HG02623 (cell line): ENCODE measurements around the gene FAM107B.
A peak's percentile ranks its signal among the peaks of the same experiment; 100 is the strongest.
"Not testable (repeated sequence)": the region's sequence is repeated elsewhere in the genome, so short reads cannot be mapped to it uniquely, and the experiment has no call there.

Source experiments
- ATAC-seq: cut with Tn5 transposase; IDR thresholded peaks from one replicate; pipeline ENCODE4 v1.9.1; 2021; ENCODE audit warnings: moderate library complexity; ENCODE audit not compliant: unreplicated experiment

The FAM107B gene

DNA sequence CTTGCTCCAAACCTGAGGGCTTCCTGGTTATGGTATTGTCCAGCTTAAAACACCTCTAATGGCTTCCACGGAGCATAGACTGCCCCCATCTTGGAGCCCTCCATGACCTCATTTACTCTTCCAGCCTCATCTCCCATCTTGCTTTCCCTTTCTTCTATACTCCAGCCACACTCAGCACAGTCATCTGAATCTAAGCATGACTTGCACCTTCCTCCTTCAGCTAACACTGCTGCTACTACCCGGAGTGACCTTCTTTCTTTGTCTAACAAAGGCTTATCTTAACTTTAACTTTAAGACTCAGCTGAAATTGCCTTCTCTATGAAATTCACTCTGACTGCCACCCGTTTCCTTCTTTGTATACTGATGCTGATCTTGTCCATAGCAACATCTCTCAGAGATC lies 135.1 kb downstream of the FAM107B start:
- ATAC-seq = no peak

- ATAC-seq = no peak
These were observed 139.5 kb downstream of the FAM107B start for GRCh38 chr10:14635043-14635710.

DNA sequence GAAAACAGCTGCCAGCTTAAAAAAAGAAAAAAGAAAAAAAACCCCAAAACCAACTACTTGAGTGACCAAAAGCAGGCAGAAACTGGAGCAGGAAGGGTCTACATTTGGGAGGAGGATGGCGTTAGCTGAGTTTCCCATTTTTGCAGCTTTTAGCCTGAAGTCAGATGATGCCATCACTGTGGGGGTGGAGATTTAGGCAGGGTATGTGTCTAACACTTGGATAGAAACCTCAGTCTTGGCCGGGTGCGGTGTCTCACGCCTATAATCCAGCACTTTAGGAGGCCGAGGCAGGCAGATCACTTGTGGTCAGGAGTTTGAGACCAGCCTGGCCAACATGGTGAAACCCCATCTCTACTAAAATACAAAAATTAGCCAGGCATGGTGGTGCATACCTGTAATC lies 140.1 kb downstream of the FAM107B start:
- ATAC-seq = not testable (repeated sequence)

DNA sequence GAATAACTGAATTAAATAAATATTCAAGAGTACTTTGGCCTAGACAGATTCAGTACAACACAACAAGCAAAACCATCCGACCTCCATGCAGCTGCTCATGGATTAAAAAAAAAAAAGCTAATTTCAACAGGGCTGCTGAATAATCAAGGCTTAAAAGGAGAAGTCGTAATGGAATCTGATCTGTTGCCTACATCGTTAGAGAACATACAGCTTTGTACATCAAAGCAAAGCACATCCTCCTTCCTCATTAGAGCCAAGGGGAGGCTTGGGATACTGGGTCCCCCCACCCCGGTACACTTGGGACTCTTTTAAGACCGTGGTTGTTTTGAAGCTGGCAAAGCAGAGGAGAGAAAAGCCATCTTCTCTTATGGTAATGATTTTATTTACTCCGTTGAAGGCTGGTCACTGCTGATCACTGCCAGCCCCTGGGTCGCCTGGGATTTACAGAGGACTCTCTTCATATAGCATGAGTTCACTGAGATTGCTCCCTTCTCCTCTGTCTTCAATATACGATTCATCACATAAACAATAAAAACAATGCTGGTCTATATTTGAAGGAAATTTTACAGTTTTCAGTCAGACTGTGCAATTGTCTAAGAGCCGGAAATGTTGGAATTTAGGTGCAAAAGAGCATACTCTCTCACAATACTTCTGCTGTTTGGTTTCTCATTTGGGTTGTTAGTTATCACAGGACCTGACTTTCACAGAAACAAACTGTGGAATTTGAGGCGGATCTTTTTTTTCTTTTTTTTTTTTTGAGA lies 148.8 kb downstream of the FAM107B start:
- no peak for ATAC-seq

DNA sequence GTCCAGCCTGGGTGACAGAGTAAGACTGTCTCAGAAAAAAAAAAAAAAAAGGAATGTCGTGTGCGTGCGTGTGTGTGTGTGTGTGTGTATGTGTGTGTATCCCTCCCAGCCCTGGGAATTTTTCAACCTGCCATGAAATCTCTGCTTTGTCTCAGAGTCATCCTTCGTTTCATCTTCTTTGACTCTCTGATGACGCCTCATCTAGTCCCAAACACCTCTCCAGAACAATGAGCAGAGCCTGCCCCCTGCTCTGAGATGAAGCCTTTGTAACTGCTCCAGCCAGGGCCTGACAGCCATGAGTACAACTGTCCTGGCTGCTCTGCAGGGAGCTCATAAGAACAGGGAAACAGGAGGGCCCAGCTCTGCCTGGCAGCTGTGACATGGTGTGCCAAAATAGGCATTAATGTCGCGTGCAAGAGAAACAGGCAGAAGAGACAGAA lies 149.5 kb downstream of the FAM107B start:
- ATAC-seq = no peak

DNA sequence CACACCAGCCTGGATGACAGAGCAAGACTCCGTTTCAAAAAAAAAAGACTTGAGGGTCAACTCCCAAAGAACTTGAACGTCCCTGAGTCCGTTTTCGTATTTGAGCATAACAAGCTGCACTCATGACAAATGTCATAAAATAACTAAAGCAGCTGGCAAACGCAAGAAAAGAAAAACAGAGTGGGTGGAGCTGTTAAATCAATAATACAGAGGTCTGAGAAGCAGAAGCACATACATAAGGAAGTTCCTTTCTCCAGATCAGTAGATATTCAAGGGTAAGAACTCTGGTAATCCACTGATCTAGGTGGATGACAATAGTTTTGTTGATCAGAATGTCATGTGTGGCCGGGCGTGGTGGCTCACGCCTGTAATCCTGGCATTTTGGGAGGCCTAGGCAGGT lies 150.1 kb downstream of the FAM107B start:
- ATAC-seq = no peak

- no peak for ATAC-seq
These were observed 150.8 kb downstream of the FAM107B start for GRCh38 chr10:14623931-14624330.

GRCh38 chr10:14621037-14621436 lies 153.7 kb downstream of the FAM107B start:
- ATAC-seq = no peak

- ATAC-seq = no peak
These were observed 156.0 kb downstream of the FAM107B start for GRCh38 chr10:14618674-14619073.

- ATAC-seq = no peak
These were observed 156.8 kb downstream of the FAM107B start for GRCh38 chr10:14617852-14618251.

- no peak for ATAC-seq
These were observed 157.6 kb downstream of the FAM107B start for GRCh38 chr10:14616955-14617730.

- ATAC-seq = no peak
These were observed 158.2 kb downstream of the FAM107B start for GRCh38 chr10:14616465-14616864.

DNA sequence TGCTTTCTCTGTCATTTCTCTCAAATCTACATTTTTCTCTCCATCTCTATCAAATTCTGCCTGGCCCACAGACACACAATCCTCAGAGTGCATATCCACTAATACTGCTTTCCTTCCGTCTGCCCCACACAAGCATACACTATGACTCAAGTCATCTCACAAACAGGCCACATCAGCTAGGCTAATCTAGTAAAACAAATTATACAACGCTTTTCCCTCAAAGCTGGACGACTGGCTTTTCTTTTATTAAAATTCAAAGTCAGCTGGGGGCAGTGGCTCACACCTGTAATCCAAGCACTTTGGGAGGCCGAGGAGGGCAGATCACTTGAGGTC lies 161.1 kb downstream of the FAM107B start:
- ATAC-seq = no peak

DNA sequence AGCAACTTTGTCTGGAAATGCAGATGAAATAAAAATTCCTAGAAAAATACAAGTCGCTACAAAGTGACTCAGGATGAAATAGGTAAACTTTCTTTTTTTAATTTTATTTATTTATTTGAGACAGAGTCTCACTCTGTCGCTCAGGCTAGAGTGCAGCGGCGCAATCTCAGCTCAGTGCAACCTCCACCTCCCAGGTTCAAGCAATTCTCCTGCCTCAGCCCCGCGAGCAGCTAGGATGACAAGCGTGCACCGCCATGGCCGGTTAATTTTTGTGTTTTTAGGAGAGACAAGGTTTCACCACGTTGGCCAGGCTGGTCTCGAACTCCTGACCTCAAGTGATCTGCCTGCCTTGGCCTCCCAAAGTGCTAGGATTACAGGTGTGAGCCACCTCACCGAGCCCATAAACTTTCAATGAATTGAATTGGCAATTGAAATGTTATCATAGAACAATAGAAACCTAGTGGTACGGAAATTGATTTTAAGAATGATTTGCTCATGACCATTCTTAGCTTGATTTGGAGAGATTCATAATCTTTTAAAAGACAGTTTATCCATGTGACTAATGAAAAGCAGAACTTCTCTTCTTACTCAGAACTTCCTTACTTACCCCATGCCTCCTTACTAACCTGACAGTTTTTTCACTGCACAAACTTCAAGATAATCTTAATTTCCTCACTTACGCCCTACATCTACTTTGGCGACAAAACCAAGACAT lies 161.7 kb downstream of the FAM107B start:
- no peak for ATAC-seq

GRCh38 chr10:14611968-14612693 lies 162.6 kb downstream of the FAM107B start:
- ATAC-seq = no peak

- ATAC-seq = no peak
These were observed 165.5 kb downstream of the FAM107B start for GRCh38 chr10:14609178-14609577.

GRCh38 chr10:14608381-14609001 lies 166.2 kb downstream of the FAM107B start:
- peak; percentile 35 for ATAC-seq

DNA sequence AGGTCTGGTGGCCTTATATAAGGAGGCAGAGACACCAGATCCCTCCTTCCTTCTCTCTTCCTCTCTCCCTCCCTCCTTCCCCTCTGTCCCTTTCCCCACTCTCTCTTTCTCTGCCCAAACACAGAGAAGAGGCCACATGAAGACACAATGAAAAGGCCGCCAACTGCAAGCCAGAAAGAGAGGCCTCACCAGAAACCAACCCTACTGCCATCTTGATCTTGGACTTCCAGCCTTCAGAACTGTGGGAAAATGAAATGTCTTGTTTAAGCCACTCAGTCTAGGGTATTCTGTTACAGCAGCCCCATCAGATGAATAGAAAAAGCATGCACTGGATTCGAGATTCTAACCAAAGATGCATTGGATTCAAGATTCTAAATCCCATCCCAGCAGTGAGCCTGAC lies 168.1 kb downstream of the FAM107B start:
- ATAC-seq = no peak

DNA sequence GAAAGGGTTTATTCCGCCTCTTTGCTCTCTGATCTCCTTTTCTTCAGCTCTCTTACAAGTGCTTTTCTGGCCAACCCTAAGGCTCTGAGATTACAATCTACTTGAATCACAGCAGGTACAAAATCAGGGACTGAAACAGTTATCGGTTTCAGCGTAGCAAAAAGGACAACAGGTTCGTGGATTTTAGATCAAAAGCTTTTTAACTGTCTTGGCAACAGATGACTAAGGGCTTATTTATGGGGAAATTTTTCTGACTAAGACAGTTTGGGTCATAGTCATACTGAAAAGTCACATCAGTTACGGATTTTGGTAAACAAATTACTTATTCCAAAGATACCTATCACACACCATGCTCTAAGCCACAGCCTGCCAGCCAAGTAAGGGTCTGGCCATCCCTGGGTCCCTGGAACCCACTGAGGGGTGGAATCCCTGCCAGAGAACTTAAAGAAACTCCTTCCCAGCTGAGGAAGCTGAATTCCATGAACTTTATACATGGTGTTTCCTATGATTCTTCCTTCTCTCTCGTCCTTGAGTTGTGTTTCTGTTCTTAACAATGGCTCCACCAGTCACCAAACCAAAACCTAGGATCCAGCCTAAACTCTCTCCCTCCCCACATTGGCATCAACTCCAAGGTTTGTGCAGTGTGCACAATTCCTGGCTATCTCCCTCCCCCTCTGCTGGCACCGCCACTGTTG lies 169.3 kb downstream of the FAM107B start:
- peak; percentile 32 for ATAC-seq
